GM23248 (cell line): Measurements from ENCODE around the gene PCBP3.

ENCODE experiments used
- EZH2 ChIP-seq: fragments of 200-600 bp; sonication (generic); IDR thresholded peaks from 2 replicates; pipeline ENCODE4 v1.6.1; 2018; ENCODE audit warnings: antibody characterized with exemption, mild to moderate bottlenecking; ENCODE audit not compliant: insufficient read depth, poor library complexity, severe bottlenecking
- EZH2phosphoT487 ChIP-seq: fragments of 200-600 bp; sonication (generic); IDR thresholded peaks from 2 replicates; pipeline ENCODE4 v1.6.1; 2018; ENCODE audit warnings: antibody characterized with exemption, moderate library complexity, mild to moderate bottlenecking, low read depth; ENCODE audit not compliant: insufficient read depth

GRCh38 chr21:45768011-45768739, 124.7 kb downstream of the PCBP3 start:
- TF ChIP-seq EZH2 (no peak), EZH2phosphoT487 (no peak)
